Mucosa of descending colon (tissue), 3 donors: Measurements from ENCODE around the gene MSI1. TPM values are rescaled to one million over a fixed set of nuclear protein-coding genes. Genes with fewer than 3 reads are reported as not detected.

ENCODE experiments used
- ATAC-seq: fragments of 200-7000 bp; cut with Tn5 transposase; one replicate; pipeline ENCODE4 v1.9.1; 2020; ENCODE audit warnings: mild to moderate bottlenecking, moderate library complexity
- DNase-seq, 3 donors: peaks; one replicate each; pipeline ENCODE4 v3.0.0-alpha.2; 2020
- H3K36me3 ChIP-seq: fragments of 200-600 bp; one replicate; pipeline ENCODE4 v1.8.0; 2021; ENCODE audit warnings: low read depth, mild to moderate bottlenecking
- H3K4me1 ChIP-seq: fragments of 200-600 bp; one replicate; pipeline ENCODE4 v1.8.0; 2021; ENCODE audit warnings: low read depth, mild to moderate bottlenecking
- H3K4me3 ChIP-seq: fragments of 200-600 bp; one replicate; pipeline ENCODE4 v1.8.0; 2021; ENCODE audit warnings: mild to moderate bottlenecking
- H3K9me3 ChIP-seq: fragments of 200-600 bp; one replicate; pipeline ENCODE4 v1.8.0; 2021; ENCODE audit warnings: mild to moderate bottlenecking
- intact Hi-C, 2 donors: fragments of 100-400 bp; cut with DNase I in 1 of 2; cut with micrococcal nuclease in 1 of 2; formaldehyde crosslinking; loops; one replicate each; pipeline versions ENCODE4 v1.11.0 to v1.11.1; 2022; cut with DNase I, micrococcal nuclease
- total RNA-seq, 3 donors: library from RNA; stranded (reverse); fragmentation: NEBNext Ultra II Directional in 2 of 3; extraction: Animal tissue kit (Norgen Biotek cat#: 25700) in 2 of 3; gene quantifications; one replicate each; pipeline versions ENCODE4 v1.2.1 to v1.2.4, GENCODE V29; 2021 to 2023
- TF ChIP-seq, protein P1 (sequence below): fragments of 200-600 bp; IDR thresholded peaks from one replicate; pipeline ENCODE4 v1.8.0; 2022; ENCODE audit warnings: antibody characterized with exemption, mild to moderate bottlenecking
- donor health status: DM: no; HTN: no; CAD: no; lungs with moderate emphysema.
- donor health status: DM: no; HTN: no; CAD: no.
- donor health status: DM: no; HTN: yes; CAD: no.

MSI1 gene
- total RNA-seq, 3 donors from 2014 or later = 3.7 to 6.3 (median 3.8) TPM

- H3K9me3 ChIP-seq = no peaks in the 10 kb centered on the region
- no peak overlapping the region for H3K4me3 ChIP-seq
- DNase-seq = no peak
- TF ChIP-seq, protein P1, sequence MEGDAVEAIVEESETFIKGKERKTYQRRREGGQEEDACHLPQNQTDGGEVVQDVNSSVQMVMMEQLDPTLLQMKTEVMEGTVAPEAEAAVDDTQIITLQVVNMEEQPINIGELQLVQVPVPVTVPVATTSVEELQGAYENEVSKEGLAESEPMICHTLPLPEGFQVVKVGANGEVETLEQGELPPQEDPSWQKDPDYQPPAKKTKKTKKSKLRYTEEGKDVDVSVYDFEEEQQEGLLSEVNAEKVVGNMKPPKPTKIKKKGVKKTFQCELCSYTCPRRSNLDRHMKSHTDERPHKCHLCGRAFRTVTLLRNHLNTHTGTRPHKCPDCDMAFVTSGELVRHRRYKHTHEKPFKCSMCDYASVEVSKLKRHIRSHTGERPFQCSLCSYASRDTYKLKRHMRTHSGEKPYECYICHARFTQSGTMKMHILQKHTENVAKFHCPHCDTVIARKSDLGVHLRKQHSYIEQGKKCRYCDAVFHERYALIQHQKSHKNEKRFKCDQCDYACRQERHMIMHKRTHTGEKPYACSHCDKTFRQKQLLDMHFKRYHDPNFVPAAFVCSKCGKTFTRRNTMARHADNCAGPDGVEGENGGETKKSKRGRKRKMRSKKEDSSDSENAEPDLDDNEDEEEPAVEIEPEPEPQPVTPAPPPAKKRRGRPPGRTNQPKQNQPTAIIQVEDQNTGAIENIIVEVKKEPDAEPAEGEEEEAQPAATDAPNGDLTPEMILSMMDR = no peak
- intact Hi-C loops = loop anchor here in 1 of 2 donors (5.0 kb wide), 1 partner anchor 75 kb away; no protein-coding TSS in a partner anchor
- no peaks in the 10 kb centered on the region for H3K4me1 ChIP-seq
- no peak for ATAC-seq
- H3K36me3 ChIP-seq = no peaks in the 10 kb centered on the region
Measured at GRCh38 chr12:120357104-120357503, 11.9 kb downstream of the MSI1 start.

DNA sequence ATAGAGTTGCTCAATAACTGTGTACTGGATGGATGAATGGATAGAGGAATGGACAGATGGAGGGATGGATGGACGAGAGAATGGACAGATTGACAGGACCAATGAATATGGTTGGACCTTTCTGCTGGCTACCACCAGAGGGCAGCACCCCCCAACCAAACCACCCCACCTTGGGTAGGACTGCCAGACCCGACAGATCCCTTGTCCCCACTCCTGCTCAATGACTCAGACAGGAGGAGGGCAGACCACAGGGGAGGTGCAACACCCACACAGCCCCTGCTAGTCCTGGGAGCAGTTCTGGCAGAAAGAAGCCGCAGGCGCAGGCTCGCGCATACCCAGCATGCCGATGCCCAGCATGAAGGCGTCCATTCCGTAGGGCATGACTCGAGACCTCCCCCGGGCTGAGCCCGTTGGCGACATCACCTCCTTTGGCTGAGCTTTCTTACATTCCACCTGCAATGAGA is 12.4 kb downstream of the MSI1 start:
- intact Hi-C loops = loop anchor here in 1 of 2 donors (5.0 kb wide), 1 partner anchor 76 kb away; no protein-coding TSS in a partner anchor
- no peaks in the 10 kb centered on the region for H3K4me1 ChIP-seq
- ATAC-seq = peak; percentile 95

GRCh38 chr12:120353556-120354317 is 15.2 kb downstream of the MSI1 start:
- TF ChIP-seq, protein P1 = no peak
- no peak for ATAC-seq
- intact Hi-C loops = loop anchor here in 1 of 2 donors (5.0 kb wide), 1 partner anchor 79 kb away; no protein-coding TSS in a partner anchor

More for the DNA sequence above, 12.4 kb downstream of the MSI1 start:
- H3K4me3 ChIP-seq = no peak overlapping the region
- H3K9me3 ChIP-seq = no peaks in the 10 kb centered on the region
- no peaks in the 10 kb centered on the region for H3K36me3 ChIP-seq
- peak; percentile 63 to 85 (median 76) for DNase-seq
- TF ChIP-seq, protein P1 = peak; percentile 76

GRCh38 chr12:120353136-120353535 is 15.8 kb downstream of the MSI1 start:
- H3K9me3 ChIP-seq = no peaks in the 10 kb centered on the region
- no peaks in the 10 kb centered on the region for H3K36me3 ChIP-seq
- no peak for ATAC-seq
- intact Hi-C loops = loop anchor here in 1 of 2 donors (5.0 kb wide), 1 partner anchor 79 kb away; no protein-coding TSS in a partner anchor
- H3K4me3 ChIP-seq = no peak overlapping the region
- DNase-seq = no peak
- TF ChIP-seq, protein P1 = no peak
- no peaks in the 10 kb centered on the region for H3K4me1 ChIP-seq

More at GRCh38 chr12:120353556-120354317, 15.2 kb downstream of the MSI1 start:
- Histone ChIP-seq H3K9me3 (no peaks in the 10 kb centered on the region), H3K36me3 (no peaks in the 10 kb centered on the region), H3K4me1 (no peaks in the 10 kb centered on the region), H3K4me3 (no peak overlapping the region)
- no peak for DNase-seq

GRCh38 chr12:120352117-120352516 is 16.8 kb downstream of the MSI1 start:
- Histone ChIP-seq H3K4me1 (no peaks in the 10 kb centered on the region), H3K9me3 (no peaks in the 10 kb centered on the region), H3K36me3 (no peaks in the 10 kb centered on the region), H3K4me3 (no peak overlapping the region)
- ATAC-seq (no peak), DNase-seq (no peak)
- TF ChIP-seq, protein P1 = no peak
- intact Hi-C loops = loop anchor here in 1 of 2 donors (5.0 kb wide), 1 partner anchor 80 kb away; no protein-coding TSS in a partner anchor
